Right atrium auricular region (tissue), 2 donors: ENCODE results near the gene KIF2C. TPM values are rescaled to one million over a fixed set of nuclear protein-coding genes. Genes with fewer than 3 reads are reported as not detected.

Source experiments
- DNase-seq: peaks from one replicate; pipeline ENCODE4 v3.0.0-alpha.2; 2019; ENCODE audit warnings: low spot score
- H3K27ac ChIP-seq, 2 donors: fragments of 200-600 bp; sonication (generic); 1 replicate in 1 of 2; 2 replicates in 1 of 2; pipeline ENCODE4 v1.5.1; 2016 to 2019
- H3K27me3 ChIP-seq, 2 donors: fragments of 200-600 bp; sonication (generic); one replicate each; pipeline versions ENCODE4 v1.5.1 to v1.6.0; 2017 to 2019
- H3K36me3 ChIP-seq: fragments of 200-600 bp; sonication (generic); one replicate; pipeline ENCODE4 v1.5.1; 2016
- H3K4me1 ChIP-seq, 2 donors: fragments of 200-600 bp; sonication (generic); one replicate each; pipeline versions ENCODE4 v1.5.1 to v1.6.0; 2017 to 2019
- H3K4me3 ChIP-seq, 2 donors: fragments of 200-600 bp; sonication (generic); 1 replicate in 1 of 2; 2 replicates in 1 of 2; pipeline ENCODE4 v1.5.1; 2017 to 2019; ENCODE audit warnings: mild to moderate bottlenecking in 1 of 2, moderate library complexity in 1 of 2
- H3K9me3 ChIP-seq, 2 donors: fragments of 200-600 bp; sonication (generic); one replicate each; pipeline ENCODE4 v1.5.1; 2019
- total RNA-seq, 2 donors: library from RNA; depleted of rRNA; stranded (reverse); fragments of >200 nt; gene quantifications; one replicate each; pipeline ENCODE4 v1.1.0, GENCODE V29; 2016
- TF ChIP-seq, protein P1 (sequence below), 2 donors: fragments of 200-600 bp; sonication (generic); IDR thresholded peaks; one replicate each; pipeline ENCODE4 v1.5.1; 2019; ENCODE audit warnings: antibody characterized with exemption in 2 of 2

Gene KIF2C
- total RNA-seq, 2 donors from 2014 or later: 0.67 to 1.3 TPM

DNA sequence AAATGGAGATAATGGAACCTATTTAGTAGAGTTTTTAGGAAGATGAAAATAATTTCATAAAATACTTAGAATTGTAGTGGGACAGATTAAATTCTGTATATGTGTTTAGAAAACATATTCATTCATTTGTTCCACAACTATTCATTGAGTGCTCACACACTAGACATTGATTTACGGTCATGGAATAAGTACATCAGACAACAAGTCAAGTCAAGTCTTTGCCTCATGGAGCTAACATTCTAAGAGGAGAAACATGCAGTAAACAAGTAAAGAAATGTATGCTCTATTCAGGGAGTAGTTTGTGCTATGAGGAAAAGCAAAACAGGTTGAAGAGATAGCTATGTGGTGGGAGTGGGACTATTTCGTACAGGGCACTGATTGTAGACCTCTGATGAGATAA, 77.7 kb downstream of the KIF2C start:
- Histone ChIP-seq H3K36me3 (peaks cover 11% of the 10 kb centered on the region), H3K9me3 (no peaks in the 10 kb centered on the region), H3K27me3 (no peaks in the 10 kb centered on the region), H3K4me1 (peaks cover 0 to 33% of the 10 kb centered on the region in 2 donors), H3K27ac (no peak overlapping the region), H3K4me3 (no peak overlapping the region)
- TF ChIP-seq, protein P1, sequence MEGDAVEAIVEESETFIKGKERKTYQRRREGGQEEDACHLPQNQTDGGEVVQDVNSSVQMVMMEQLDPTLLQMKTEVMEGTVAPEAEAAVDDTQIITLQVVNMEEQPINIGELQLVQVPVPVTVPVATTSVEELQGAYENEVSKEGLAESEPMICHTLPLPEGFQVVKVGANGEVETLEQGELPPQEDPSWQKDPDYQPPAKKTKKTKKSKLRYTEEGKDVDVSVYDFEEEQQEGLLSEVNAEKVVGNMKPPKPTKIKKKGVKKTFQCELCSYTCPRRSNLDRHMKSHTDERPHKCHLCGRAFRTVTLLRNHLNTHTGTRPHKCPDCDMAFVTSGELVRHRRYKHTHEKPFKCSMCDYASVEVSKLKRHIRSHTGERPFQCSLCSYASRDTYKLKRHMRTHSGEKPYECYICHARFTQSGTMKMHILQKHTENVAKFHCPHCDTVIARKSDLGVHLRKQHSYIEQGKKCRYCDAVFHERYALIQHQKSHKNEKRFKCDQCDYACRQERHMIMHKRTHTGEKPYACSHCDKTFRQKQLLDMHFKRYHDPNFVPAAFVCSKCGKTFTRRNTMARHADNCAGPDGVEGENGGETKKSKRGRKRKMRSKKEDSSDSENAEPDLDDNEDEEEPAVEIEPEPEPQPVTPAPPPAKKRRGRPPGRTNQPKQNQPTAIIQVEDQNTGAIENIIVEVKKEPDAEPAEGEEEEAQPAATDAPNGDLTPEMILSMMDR (IDR thresholded peaks at IDR 0.05): no peak
- DNase-seq: no peak

Other genes with a start within 250 kb of the KIF2C start
- 10 to 100 TPM in 1 of 2 donors, 1 to 10 TPM in 1; 8.3 to 13.1 TPM for gene TMEM53, start 65.4 kb upstream of the KIF2C start, total RNA-seq
- gene ARMH1, start 65.1 kb upstream of the KIF2C start, total RNA-seq: 1 to 10 TPM in 1 of 2 donors, under 1 TPM in 1; 0.19 to 5.2 TPM
- not detected for gene RNU5D-1, start 8.7 kb upstream of the KIF2C start, total RNA-seq
- gene RPS8, start 35.7 kb downstream of the KIF2C start, total RNA-seq: 1,000 to 10,000 TPM; 1,080 to 1,461 TPM
- not detected for gene BEST4, start 48.3 kb downstream of the KIF2C start, total RNA-seq
- 10 to 100 TPM in 1 of 2 donors, 1 to 10 TPM in 1; 9.1 to 10.8 TPM for gene PLK3, start 60.5 kb downstream of the KIF2C start, total RNA-seq
- 1 to 10 TPM in 1 of 2 donors, not detected in 1; 2.4 TPM for gene DYNLT4, start 67.5 kb downstream of the KIF2C start, total RNA-seq
- 1 to 10 TPM; 1.8 to 5.6 TPM for gene BTBD19, start 68.7 kb downstream of the KIF2C start, total RNA-seq
- gene PTCH2, start 103.4 kb downstream of the KIF2C start, total RNA-seq: under 1 TPM; 0.22 to 0.24 TPM
- 10 to 100 TPM; 21.6 to 26.5 TPM for gene EIF2B3, start 246.8 kb downstream of the KIF2C start, total RNA-seq